Naive thymus-derived CD4-positive, alpha-beta T cell (primary cell): ENCODE measurements around the gene HSD17B11. TPM values are rescaled to one million over a fixed set of nuclear protein-coding genes. Genes with fewer than 3 reads are reported as not detected.
A peak's percentile ranks its signal among the peaks of the same experiment; 100 is the strongest.

Experiments
- ATAC-seq: fragments of 150-1000 bp; cut with Tn5 transposase; 2 replicates; pipeline ENCODE4 v1.10.0; 2021; ENCODE audit warnings: mild to moderate bottlenecking, moderate library complexity
- CTCF ChIA-PET: fragments of 350-600 bp; sonication (Branson Sonifier 250); formaldehyde crosslinking; loops from one replicate; lab custom pipeline; 2021; ENCODE audit warnings: antibody characterized with exemption; lab: Charles Lee
- POLR2A ChIA-PET: fragments of 350-600 bp; sonication (Branson Sonifier 250); formaldehyde crosslinking; loops from one replicate; lab custom pipeline; 2021; ENCODE audit warnings: antibody characterized with exemption, inconsistent platforms; lab: Charles Lee
- DNase-seq, 9 donors: peaks; one replicate each; pipeline versions ENCODE4 v3.0.0 to v3.0.0-alpha.2; 2020 to 2022; ENCODE audit warnings: mixed read lengths in 1 of 9
- H3K27ac ChIP-seq: one replicate; pipeline ENCODE4 v1.7.0; 2013; ENCODE audit warnings: mild to moderate bottlenecking, low read depth, low read length, moderate library complexity
- H3K27me3 ChIP-seq, 2 donors: one replicate each; pipeline ENCODE4 v1.7.0; 2013; ENCODE audit warnings: low read length in 2 of 2, mild to moderate bottlenecking in 2 of 2, moderate library complexity in 2 of 2; ENCODE audit not compliant: control insufficient read depth in 2 of 2, insufficient read depth in 2 of 2
- H3K36me3 ChIP-seq, 3 experiments: 1 replicate in 2 of 3; 2 replicates in 1 of 3; pipeline ENCODE4 v1.7.0; 2013; ENCODE audit warnings: low read length in 3 of 3, mild to moderate bottlenecking in 3 of 3, moderate library complexity in 1 of 3; ENCODE audit not compliant: insufficient read depth in 3 of 3, control insufficient read depth in 2 of 3
- H3K4me1 ChIP-seq, 2 donors: one replicate each; pipeline ENCODE4 v1.7.0; 2013; ENCODE audit warnings: low read length in 2 of 2, mild to moderate bottlenecking in 2 of 2, moderate library complexity in 1 of 2; ENCODE audit not compliant: control insufficient read depth in 2 of 2, insufficient read depth in 2 of 2
- H3K4me3 ChIP-seq: 2 replicates; pipeline ENCODE4 v1.7.0; 2013; ENCODE audit warnings: mild to moderate bottlenecking, low read length
- H3K9me3 ChIP-seq, 3 experiments: 1 replicate in 2 of 3; 2 replicates in 1 of 3; pipeline ENCODE4 v1.7.0; 2013; ENCODE audit warnings: low read length in 3 of 3; ENCODE audit not compliant: control insufficient read depth in 2 of 3
- H3K27ac Mint-ChIP-seq, 9 donors: one replicate each; pipeline ENCODE4 v1.8.0; 2020 to 2022; ENCODE audit warnings: mixed read lengths in 9 of 9, mild to moderate bottlenecking in 8 of 9, moderate library complexity in 5 of 9, inconsistent platforms in 2 of 9
- H3K27me3 Mint-ChIP-seq, 5 donors: one replicate each; pipeline ENCODE4 v1.8.0; 2021 to 2022; ENCODE audit warnings: mixed read lengths in 5 of 5, mild to moderate bottlenecking in 1 of 5
- H3K36me3 Mint-ChIP-seq, 5 donors: one replicate each; pipeline ENCODE4 v1.8.0; 2020 to 2022; ENCODE audit warnings: mixed read lengths in 5 of 5, mild to moderate bottlenecking in 3 of 5, inconsistent platforms in 1 of 5
- H3K4me1 Mint-ChIP-seq, 7 donors: one replicate each; pipeline ENCODE4 v1.8.0; 2020 to 2022; ENCODE audit warnings: mixed read lengths in 7 of 7, mild to moderate bottlenecking in 3 of 7, inconsistent platforms in 1 of 7
- H3K4me3 Mint-ChIP-seq, 10 donors: one replicate each; pipeline ENCODE4 v1.8.0; 2020 to 2022; ENCODE audit warnings: mild to moderate bottlenecking in 10 of 10, mixed read lengths in 10 of 10, moderate library complexity in 6 of 10, inconsistent platforms in 2 of 10
- H3K9me3 Mint-ChIP-seq, 11 donors: one replicate each; pipeline ENCODE4 v1.8.0; 2020 to 2022; ENCODE audit warnings: mixed read lengths in 11 of 11, mild to moderate bottlenecking in 4 of 11, inconsistent platforms in 1 of 11, moderate library complexity in 1 of 11
- intact Hi-C, 2 donors: fragments of 100-400 bp; cut with micrococcal nuclease; formaldehyde crosslinking; loops; one replicate each; pipeline ENCODE4 v1.15.1; 2023
- polyA plus RNA-seq, 2 donors: library from polyadenylated mRNA; unstranded; fragments of 300-500 nt; fragmentation: Illumina TruSeq; gene quantifications; one replicate each; pipeline ENCODE4 v1.2.3, GENCODE V29; 2021
- total RNA-seq, 6 experiments: library from RNA in 5 of 6; stranded (reverse) in 5 of 6; gene quantifications; 1 replicate in 5 of 6; 2 replicates in 1 of 6; pipeline ENCODE4 v1.2.3 and lab custom pipeline; 2021 to 2026

HSD17B11 gene
- total and polyA plus RNA-seq, 7 experiments from 2014 or later = 34.3 to 76.2 (median 68.4) TPM

GRCh38 chr4:87360338-87360935 lies 30.6 kb downstream of the HSD17B11 start:
- H3K27me3 Mint-ChIP-seq = no peaks in the 10 kb centered on the region
- H3K27ac Mint-ChIP-seq = peak overlapping the region in 3 of 9 donors; percentile 25 to 67 (median 33)
- no peak overlapping the region for H3K4me3 Mint-ChIP-seq

GRCh38 chr4:87359258-87359657 lies 31.7 kb downstream of the HSD17B11 start:
- intact Hi-C loops = loop anchor here in 1 of 2 donors (5.0 kb wide), 1 partner anchor 108 kb away; no protein-coding TSS in a partner anchor
- no peak for DNase-seq
- Histone ChIP-seq H3K27me3 (no peaks in the 10 kb centered on the region), H3K27ac (no peak overlapping the region), H3K4me1 (no peaks in the 10 kb centered on the region), H3K9me3 (no peaks in the 10 kb centered on the region), H3K36me3 (peaks cover 0 to 33% (median 0%) of the 10 kb centered on the region in 3 experiments), H3K4me3 (no peak overlapping the region)
- no peak for ATAC-seq
- Mint-ChIP-seq H3K27ac (no peak overlapping the region), H3K4me3 (no peak overlapping the region), H3K9me3 (no peaks in the 10 kb centered on the region), H3K27me3 (no peaks in the 10 kb centered on the region), H3K4me1 (peaks cover 0 to 3% (median 0%) of the 10 kb centered on the region in 7 donors), H3K36me3 (peaks cover under 1 to 40% (median 14%) of the 10 kb centered on the region in 5 donors)
- ChIA-PET CTCF (interaction anchor here (1.0 kb wide), 1 partner anchor 16 kb away, joined by 4 read pairs; no protein-coding TSS in a partner anchor), POLR2A (no interaction called here)

More at GRCh38 chr4:87360338-87360935, 30.6 kb downstream of the HSD17B11 start:
- no peaks in the 10 kb centered on the region for H3K9me3 ChIP-seq
- H3K36me3 ChIP-seq = peaks cover 0 to 37% (median 0%) of the 10 kb centered on the region in 3 experiments
- H3K27me3 ChIP-seq = no peaks in the 10 kb centered on the region
- H3K9me3 Mint-ChIP-seq = no peaks in the 10 kb centered on the region
- POLR2A ChIA-PET = no interaction called here
- no peaks in the 10 kb centered on the region for H3K4me1 ChIP-seq
- peaks cover 0 to 3% (median 0%) of the 10 kb centered on the region in 7 donors for H3K4me1 Mint-ChIP-seq
- H3K27ac ChIP-seq = no peak overlapping the region
- intact Hi-C loops = no loop called here
- no peak for DNase-seq
- H3K4me3 ChIP-seq = no peak overlapping the region
- CTCF ChIA-PET = no interaction called here
- ATAC-seq = no peak
- peaks cover 3 to 39% (median 19%) of the 10 kb centered on the region in 5 donors for H3K36me3 Mint-ChIP-seq

- Histone ChIP-seq H3K4me1 (no peaks in the 10 kb centered on the region), H3K36me3 (peaks cover 0 to 26% (median 0%) of the 10 kb centered on the region in 3 experiments), H3K27ac (no peak overlapping the region), H3K4me3 (no peak overlapping the region), H3K9me3 (no peaks in the 10 kb centered on the region), H3K27me3 (no peaks in the 10 kb centered on the region)
- Mint-ChIP-seq H3K4me1 (peaks cover 0 to 6% (median 0%) of the 10 kb centered on the region in 7 donors), H3K36me3 (peaks cover 6 to 35% (median 14%) of the 10 kb centered on the region in 5 donors), H3K27me3 (no peaks in the 10 kb centered on the region), H3K4me3 (no peak overlapping the region), H3K27ac (peak overlapping the region in 3 of 9 donors; percentile 30 to 79 (median 76)), H3K9me3 (peaks cover 0 to 4% (median 0%) of the 10 kb centered on the region in 11 donors)
- POLR2A ChIA-PET = interaction anchor here (0.9 to 1.0 kb wide), 2 partner anchors 19 to 34 kb away, joined by 3 read pairs; no protein-coding TSS in a partner anchor
- CTCF ChIA-PET = interaction anchor here (0.6 kb wide), 1 partner anchor 850 kb away, joined by 3 read pairs; no protein-coding TSS in a partner anchor
- no peak for DNase-seq
- intact Hi-C loops = loop anchor here in 1 of 2 donors (5.0 kb wide), 1 partner anchor 110 kb away; no protein-coding TSS in a partner anchor
- no peak for ATAC-seq
These were observed 34.0 kb downstream of the HSD17B11 start for GRCh38 chr4:87356832-87357526.

GRCh38 chr4:87354168-87355102 lies 36.6 kb downstream of the HSD17B11 start:
- Mint-ChIP-seq H3K27ac (no peak overlapping the region), H3K36me3 (peaks cover 5 to 27% (median 8%) of the 10 kb centered on the region in 5 donors), H3K9me3 (peaks cover 0 to 4% (median 0%) of the 10 kb centered on the region in 11 donors), H3K4me3 (no peak overlapping the region), H3K27me3 (no peaks in the 10 kb centered on the region), H3K4me1 (peaks cover 0 to 6% (median 0%) of the 10 kb centered on the region in 7 donors)
- POLR2A ChIA-PET = no interaction called here
- intact Hi-C loops = loop anchor here (5.0 kb wide), 1 partner anchor 113 kb away; no protein-coding TSS in a partner anchor
- CTCF ChIA-PET = interaction anchor here (0.6 to 0.9 kb wide), 3 partner anchors 36 to 632 kb away, joined by 3 to 4 read pairs (median 4); partner anchors contain the start of gene HSD17B11
- H3K4me3 ChIP-seq = no peak overlapping the region
- H3K9me3 ChIP-seq = no peaks in the 10 kb centered on the region
- no peak for ATAC-seq
- no peak overlapping the region for H3K27ac ChIP-seq
- DNase-seq = no peak
- peaks cover 0 to 22% (median 0%) of the 10 kb centered on the region in 3 experiments for H3K36me3 ChIP-seq
- H3K27me3 ChIP-seq = no peaks in the 10 kb centered on the region
- no peaks in the 10 kb centered on the region for H3K4me1 ChIP-seq

- H3K4me3 ChIP-seq = no peak overlapping the region
- peak in 6 of 9 donors; percentile 5 to 41 (median 21) for DNase-seq
- ChIA-PET POLR2A (no interaction called here), CTCF (interaction anchor here (0.6 to 0.9 kb wide), 2 partner anchors 113 to 633 kb away, joined by 4 read pairs; no protein-coding TSS in a partner anchor)
- H3K27ac Mint-ChIP-seq = no peak overlapping the region
- no peak overlapping the region for H3K27ac ChIP-seq
- no peaks in the 10 kb centered on the region for H3K27me3 Mint-ChIP-seq
- no peaks in the 10 kb centered on the region for H3K27me3 ChIP-seq
- peaks cover 0 to 4% (median 0%) of the 10 kb centered on the region in 11 donors for H3K9me3 Mint-ChIP-seq
- no peaks in the 10 kb centered on the region for H3K4me1 ChIP-seq
- H3K9me3 ChIP-seq = no peaks in the 10 kb centered on the region
- peaks cover 0 to 6% (median 0%) of the 10 kb centered on the region in 7 donors for H3K4me1 Mint-ChIP-seq
- intact Hi-C loops = loop anchor here in 1 of 2 donors (5.0 kb wide), 1 partner anchor 114 kb away; no protein-coding TSS in a partner anchor
- ATAC-seq = peak; percentile 64
- peaks cover 0 to 18% (median 0%) of the 10 kb centered on the region in 3 experiments for H3K36me3 ChIP-seq
- no peak overlapping the region for H3K4me3 Mint-ChIP-seq
- H3K36me3 Mint-ChIP-seq = peaks cover 5 to 23% (median 8%) of the 10 kb centered on the region in 5 donors
These were observed 37.4 kb downstream of the HSD17B11 start for GRCh38 chr4:87353592-87353991.
